ENCODE results near the gene ZBTB39.
"Not testable (repeated sequence)": the region's sequence is repeated elsewhere in the genome, so short reads cannot be mapped to it uniquely, and the experiment has no call there.

The ZBTB39 gene

GRCh38 chr12:57031138-57031725 is 24.9 kb upstream of the ZBTB39 start:
- peak; percentile 16 for DNase-seq

- DNase-seq: no peak
Observed at GRCh38 chr12:57029457-57029856, 23.1 kb upstream of the ZBTB39 start.

GRCh38 chr12:57027805-57028153 is 21.4 kb upstream of the ZBTB39 start:
- peak; percentile 42 for DNase-seq

- peak; percentile 31 for DNase-seq
Observed at GRCh38 chr12:57027011-57027804, 20.9 kb upstream of the ZBTB39 start.

GRCh38 chr12:57025196-57025595 is 18.9 kb upstream of the ZBTB39 start:
- no peak for DNase-seq

- DNase-seq: not testable (repeated sequence)
Observed at GRCh38 chr12:57022324-57022723, 16.0 kb upstream of the ZBTB39 start.

GRCh38 chr12:57019983-57020719 is 13.8 kb upstream of the ZBTB39 start:
- DNase-seq: no peak

- no peak for DNase-seq
Observed at GRCh38 chr12:57018906-57019305, 12.6 kb upstream of the ZBTB39 start.

- not testable (repeated sequence) for DNase-seq
Observed at GRCh38 chr12:57018353-57018752, 12.0 kb upstream of the ZBTB39 start.

GRCh38 chr12:57016348-57016747 is 10.0 kb upstream of the ZBTB39 start, which contains the start of gene TAC3:
Gene TAC3, minus strand, starts transcription at chr12:57016529. Its CDS starts 732 bp downstream, at chr12:57015797.
- no peak for DNase-seq

- DNase-seq: no peak
Observed at GRCh38 chr12:57012600-57013465, 6.5 kb upstream of the ZBTB39 start.

- peak; percentile 43 for DNase-seq
Observed at GRCh38 chr12:57011438-57012424, 5.4 kb upstream of the ZBTB39 start.

- DNase-seq: no peak
Observed at GRCh38 chr12:57010627-57011247, 4.4 kb upstream of the ZBTB39 start.

- no peak for DNase-seq
Observed at GRCh38 chr12:57009949-57010626, 3.7 kb upstream of the ZBTB39 start.

- DNase-seq: no peak
Observed at GRCh38 chr12:57008178-57008577, 1.8 kb upstream of the ZBTB39 start.

- DNase-seq: peak; percentile 54
Observed at GRCh38 chr12:57006809-57007475, 596 bp upstream of the ZBTB39 start.

- DNase-seq: no peak
Observed at GRCh38 chr12:57004651-57005050, 1.7 kb downstream of the ZBTB39 start.

- no peak for DNase-seq
Observed at GRCh38 chr12:57003395-57003794, 3.0 kb downstream of the ZBTB39 start.

- DNase-seq: peak; percentile 85
Observed at GRCh38 chr12:57001448-57001906, 4.9 kb downstream of the ZBTB39 start.

- DNase-seq: no peak
Observed at GRCh38 chr12:57000393-57000792, 6.0 kb downstream of the ZBTB39 start.

All from stimulated activated CD4-positive, alpha-beta T cell treated with anti-CD3 and anti-CD28 coated beads, Interleukin-15, amount 100 ng/mL, for 24 hours (primary cell).